Calu3 (cell line): ENCODE measurements around the gene FRY. TPM values are rescaled to one million over a fixed set of nuclear protein-coding genes. Genes with fewer than 3 reads are reported as not detected.

Source experiments
- BruUV-seq: library from RNA; stranded (reverse); fragments of 400-500 nt; replicated peaks from 2 replicates; lab custom pipeline; 2021; lab: Mats Ljungman, UMichigan
- CTCF ChIA-PET: fragments of 300-600 bp; sonication (Branson Sonifier 250); formaldehyde crosslinking; loops from one replicate; lab custom pipeline; 2022; ENCODE audit warnings: antibody characterized with exemption; lab: Charles Lee
- DNase-seq: peaks from one replicate; pipeline ENCODE4 v3.0.0; 2022
- H3K27ac Mint-ChIP-seq: one replicate; pipeline ENCODE4 v1.8.0; 2022; ENCODE audit warnings: mixed read lengths; ENCODE audit not compliant: unreplicated experiment
- H3K27me3 Mint-ChIP-seq: one replicate; pipeline ENCODE4 v1.8.0; 2022; ENCODE audit warnings: mixed read lengths; ENCODE audit not compliant: unreplicated experiment
- H3K36me3 Mint-ChIP-seq: one replicate; pipeline ENCODE4 v1.8.0; 2022; ENCODE audit warnings: mild to moderate bottlenecking, moderate library complexity, mixed read lengths; ENCODE audit not compliant: insufficient read depth, unreplicated experiment
- H3K4me1 Mint-ChIP-seq: one replicate; pipeline ENCODE4 v1.8.0; 2022; ENCODE audit warnings: mild to moderate bottlenecking, low read depth, mixed read lengths; ENCODE audit not compliant: unreplicated experiment
- H3K4me3 Mint-ChIP-seq: one replicate; pipeline ENCODE4 v1.8.0; 2022; ENCODE audit warnings: mild to moderate bottlenecking, low read depth, moderate library complexity, mixed read lengths; ENCODE audit not compliant: unreplicated experiment
- H3K9me3 Mint-ChIP-seq: one replicate; pipeline ENCODE4 v1.8.0; 2022; ENCODE audit warnings: low read depth, mixed read lengths; ENCODE audit not compliant: unreplicated experiment
- intact Hi-C: fragments of 100-400 bp; cut with micrococcal nuclease; formaldehyde crosslinking; loops from one replicate; pipeline ENCODE4 v1.10.0; 2022; ENCODE audit not compliant: unreplicated experiment
- total RNA-seq: library from RNA; stranded (reverse); gene quantifications from 2 replicates; pipeline ENCODE4 v1.2.3, GENCODE V29; 2022
- TF ChIP-seq, protein P1 (sequence below): fragments of 200-600 bp; IDR thresholded peaks from one replicate; pipeline ENCODE4 v1.8.0; 2022; ENCODE audit warnings: antibody characterized with exemption; ENCODE audit not compliant: unreplicated experiment

Gene FRY
- total RNA-seq, 1 experiment from 2014 or later: 6.2 TPM

DNA sequence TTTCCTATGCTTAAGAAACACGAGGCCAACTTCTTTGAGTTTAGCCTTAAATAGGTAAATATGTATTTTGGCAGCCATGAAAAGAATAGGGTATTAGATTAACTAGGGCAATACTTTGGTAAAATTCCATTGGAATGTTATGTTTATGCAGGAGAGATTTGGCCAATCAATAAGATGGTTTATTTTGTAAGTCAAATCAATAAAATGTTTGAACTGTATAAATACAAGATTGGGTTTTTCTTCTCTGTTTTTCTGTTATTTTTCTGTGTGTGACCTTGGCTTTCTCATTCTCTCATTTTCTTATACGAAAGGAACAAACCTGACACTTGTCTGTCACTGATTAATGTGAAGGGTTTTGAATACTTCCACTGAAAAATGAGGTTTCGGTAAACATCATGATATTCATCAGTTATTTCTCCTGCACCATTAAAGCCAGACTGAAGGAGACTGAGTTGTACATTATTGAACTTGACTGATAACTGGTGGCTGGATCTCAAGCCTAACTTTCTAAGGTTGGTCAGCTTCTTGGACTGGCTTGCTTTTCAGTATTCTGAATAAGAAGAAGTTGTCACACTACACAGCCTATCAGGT, 8.6 kb downstream of the FRY start:
- Mint-ChIP-seq H3K9me3 (no peaks in the 10 kb centered on the region), H3K27me3 (no peaks in the 10 kb centered on the region), H3K4me3 (no peak overlapping the region), H3K27ac (peak overlapping the region; percentile 50), H3K36me3 (no peaks in the 10 kb centered on the region), H3K4me1 (peaks cover 17% of the 10 kb centered on the region)
- CTCF ChIA-PET: no interaction called here
- no TSS peak for BruUV-seq
- TF ChIP-seq, protein P1, sequence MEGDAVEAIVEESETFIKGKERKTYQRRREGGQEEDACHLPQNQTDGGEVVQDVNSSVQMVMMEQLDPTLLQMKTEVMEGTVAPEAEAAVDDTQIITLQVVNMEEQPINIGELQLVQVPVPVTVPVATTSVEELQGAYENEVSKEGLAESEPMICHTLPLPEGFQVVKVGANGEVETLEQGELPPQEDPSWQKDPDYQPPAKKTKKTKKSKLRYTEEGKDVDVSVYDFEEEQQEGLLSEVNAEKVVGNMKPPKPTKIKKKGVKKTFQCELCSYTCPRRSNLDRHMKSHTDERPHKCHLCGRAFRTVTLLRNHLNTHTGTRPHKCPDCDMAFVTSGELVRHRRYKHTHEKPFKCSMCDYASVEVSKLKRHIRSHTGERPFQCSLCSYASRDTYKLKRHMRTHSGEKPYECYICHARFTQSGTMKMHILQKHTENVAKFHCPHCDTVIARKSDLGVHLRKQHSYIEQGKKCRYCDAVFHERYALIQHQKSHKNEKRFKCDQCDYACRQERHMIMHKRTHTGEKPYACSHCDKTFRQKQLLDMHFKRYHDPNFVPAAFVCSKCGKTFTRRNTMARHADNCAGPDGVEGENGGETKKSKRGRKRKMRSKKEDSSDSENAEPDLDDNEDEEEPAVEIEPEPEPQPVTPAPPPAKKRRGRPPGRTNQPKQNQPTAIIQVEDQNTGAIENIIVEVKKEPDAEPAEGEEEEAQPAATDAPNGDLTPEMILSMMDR: no peak
- intact Hi-C loops: no loop called here
- DNase-seq: no peak

DNA sequence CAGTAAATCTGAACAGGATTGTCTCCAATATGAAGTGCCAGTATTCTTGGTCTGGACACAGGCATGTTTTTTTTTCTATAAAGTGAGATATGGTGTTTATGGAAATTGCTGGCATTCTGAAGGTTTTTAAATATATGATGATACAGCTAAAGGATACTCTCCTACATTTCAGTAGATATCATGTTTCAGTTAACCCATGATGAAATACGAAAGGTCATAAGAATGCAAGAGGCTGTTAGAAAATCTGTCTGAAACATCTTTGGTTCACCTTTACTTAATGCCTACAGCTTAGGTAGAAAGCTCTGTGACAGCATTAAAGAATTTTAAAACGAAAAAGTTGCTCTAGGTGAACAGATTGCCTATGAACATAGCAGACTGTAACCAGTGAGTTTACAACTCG, 9.1 kb downstream of the FRY start:
- TF ChIP-seq, protein P1: no peak
- intact Hi-C loops: no loop called here
- Mint-ChIP-seq H3K27ac (no peak overlapping the region), H3K9me3 (no peaks in the 10 kb centered on the region), H3K4me1 (peaks cover 17% of the 10 kb centered on the region), H3K4me3 (no peak overlapping the region), H3K27me3 (no peaks in the 10 kb centered on the region), H3K36me3 (no peaks in the 10 kb centered on the region)
- no TSS peak for BruUV-seq
- CTCF ChIA-PET: no interaction called here
- DNase-seq: no peak

DNA sequence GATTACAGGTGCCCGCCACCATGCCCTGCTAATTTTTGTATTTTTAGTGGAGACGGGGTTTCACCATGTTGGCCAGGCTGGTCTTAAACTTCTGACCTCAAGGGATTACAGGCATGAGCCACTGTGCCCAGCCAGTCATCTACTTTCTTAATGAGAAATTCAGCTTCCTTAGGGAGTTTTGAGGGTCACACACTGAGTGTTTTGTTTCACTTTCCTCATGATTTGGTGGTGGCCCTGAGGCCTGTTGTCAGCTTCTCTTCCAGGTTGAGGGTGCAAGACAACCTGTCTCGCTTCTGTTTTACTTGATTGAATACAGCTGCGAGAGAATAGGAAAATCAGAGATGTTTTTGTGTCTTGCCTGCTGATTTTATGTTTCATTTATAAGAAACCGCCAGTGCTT, 9.9 kb downstream of the FRY start:
- no peak for DNase-seq
- BruUV-seq: no TSS peak
- TF ChIP-seq, protein P1: no peak
- Mint-ChIP-seq H3K4me1 (peaks cover 17% of the 10 kb centered on the region), H3K27ac (no peak overlapping the region), H3K36me3 (no peaks in the 10 kb centered on the region), H3K4me3 (no peak overlapping the region), H3K27me3 (no peaks in the 10 kb centered on the region), H3K9me3 (no peaks in the 10 kb centered on the region)
- intact Hi-C loops: no loop called here
- CTCF ChIA-PET: interaction anchor here (0.6 to 0.7 kb wide), 3 partner anchors 206 to 399 kb away, joined by 4 to 10 read pairs (median 7); no protein-coding TSS in a partner anchor

DNA sequence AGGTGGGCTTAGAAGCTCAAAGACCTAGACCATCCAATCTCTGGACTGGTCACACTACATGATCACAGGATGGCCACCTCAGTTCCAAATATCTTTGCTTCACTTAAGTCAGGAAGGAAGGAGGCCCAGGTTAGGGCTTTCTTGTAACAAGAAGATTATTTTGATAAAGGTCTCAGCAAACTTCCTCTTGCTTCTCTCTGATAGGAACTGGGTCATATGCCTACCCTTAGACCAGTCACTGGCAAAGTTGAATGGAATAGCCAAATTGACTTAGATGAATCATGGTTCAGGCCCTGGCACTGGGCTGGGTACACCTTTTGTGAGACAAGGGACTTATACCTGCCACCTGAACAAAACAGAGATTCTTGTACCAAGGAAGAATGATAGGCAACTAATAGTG, 11.0 kb downstream of the FRY start:
- intact Hi-C loops: no loop called here
- BruUV-seq: no TSS peak
- Mint-ChIP-seq H3K36me3 (no peaks in the 10 kb centered on the region), H3K27ac (no peak overlapping the region), H3K4me3 (no peak overlapping the region), H3K27me3 (no peaks in the 10 kb centered on the region), H3K4me1 (peaks cover 9% of the 10 kb centered on the region), H3K9me3 (no peaks in the 10 kb centered on the region)
- no peak for DNase-seq
- TF ChIP-seq, protein P1: no peak
- CTCF ChIA-PET: no interaction called here
